GM08714 (cell line): ENCODE results near the gene GAS7.

ENCODE experiments used
- H3K4me3 ChIP-seq: fragments of 200-500 bp; sonication (Bioruptor generic); 2 replicates; pipeline ENCODE4 v1.5.1; 2014; ENCODE audit warnings: mild to moderate bottlenecking, low read length, inconsistent platforms
- ZNF274 ChIP-seq: IDR thresholded peaks from 2 replicates; pipeline ENCODE4 v1.6.1; 2012; ENCODE audit warnings: mild to moderate bottlenecking, low read depth, low read length

Gene GAS7

GRCh38 chr17:10001306-10001873, 197.0 kb downstream of the GAS7 start:
- H3K4me3 ChIP-seq = no peak overlapping the region
- no peak for TF ChIP-seq ZNF274

- H3K4me3 ChIP-seq = no peak overlapping the region
- no peak for TF ChIP-seq ZNF274
These were observed 198.3 kb downstream of the GAS7 start for GRCh38 chr17:9999919-10000695.

- no peak for TF ChIP-seq ZNF274
- no peak overlapping the region for H3K4me3 ChIP-seq
These were observed 200.3 kb downstream of the GAS7 start for GRCh38 chr17:9998060-9998459.

GRCh38 chr17:9994761-9995160, 203.6 kb downstream of the GAS7 start:
- H3K4me3 ChIP-seq = no peak overlapping the region
- TF ChIP-seq ZNF274 = no peak

- H3K4me3 ChIP-seq = no peak overlapping the region
- TF ChIP-seq ZNF274 = no peak
These were observed 206.6 kb downstream of the GAS7 start for GRCh38 chr17:9991796-9992195.

GRCh38 chr17:9991351-9991750, 207.1 kb downstream of the GAS7 start:
- TF ChIP-seq ZNF274 = no peak

GRCh38 chr17:9987779-9988585, 210.4 kb downstream of the GAS7 start:
- TF ChIP-seq ZNF274 = no peak
- H3K4me3 ChIP-seq = no peak overlapping the region

More at GRCh38 chr17:9991351-9991750, 207.1 kb downstream of the GAS7 start:
- no peak overlapping the region for H3K4me3 ChIP-seq

GRCh38 chr17:9986754-9987382, 211.5 kb downstream of the GAS7 start:
- H3K4me3 ChIP-seq = no peak overlapping the region
- no peak for TF ChIP-seq ZNF274

- no peak overlapping the region for H3K4me3 ChIP-seq
- no peak for TF ChIP-seq ZNF274
These were observed 212.8 kb downstream of the GAS7 start for GRCh38 chr17:9985646-9986045.

GRCh38 chr17:9984768-9985167, 213.6 kb downstream of the GAS7 start:
- TF ChIP-seq ZNF274 = no peak

GRCh38 chr17:9982159-9982558, 216.2 kb downstream of the GAS7 start:
- no peak overlapping the region for H3K4me3 ChIP-seq
- TF ChIP-seq ZNF274 = no peak

More at GRCh38 chr17:9984768-9985167, 213.6 kb downstream of the GAS7 start:
- no peak overlapping the region for H3K4me3 ChIP-seq

GRCh38 chr17:9981344-9981915, 217.0 kb downstream of the GAS7 start:
- no peak overlapping the region for H3K4me3 ChIP-seq
- TF ChIP-seq ZNF274 = no peak

- TF ChIP-seq ZNF274 = no peak
- no peak overlapping the region for H3K4me3 ChIP-seq
These were observed 218.9 kb downstream of the GAS7 start for GRCh38 chr17:9979463-9979995.

- H3K4me3 ChIP-seq = no peak overlapping the region
These were observed 221.2 kb downstream of the GAS7 start for GRCh38 chr17:9977180-9977575.

More at GRCh38 chr17:9977180-9977575, 221.2 kb downstream of the GAS7 start:
- TF ChIP-seq ZNF274 = no peak
